DMS 273 treated with DMSO at 0.1 percent for 48 hours (cell line): ENCODE data around the gene HMGN3.
"Not testable (repeated sequence)": the region's sequence is repeated elsewhere in the genome, so short reads cannot be mapped to it uniquely, and the experiment has no call there.

ENCODE experiments used
- DNase-seq: peaks from one replicate; lab custom pipeline; 2025; lab: John Stamatoyannopoulos, UW

HMGN3 gene

DNA sequence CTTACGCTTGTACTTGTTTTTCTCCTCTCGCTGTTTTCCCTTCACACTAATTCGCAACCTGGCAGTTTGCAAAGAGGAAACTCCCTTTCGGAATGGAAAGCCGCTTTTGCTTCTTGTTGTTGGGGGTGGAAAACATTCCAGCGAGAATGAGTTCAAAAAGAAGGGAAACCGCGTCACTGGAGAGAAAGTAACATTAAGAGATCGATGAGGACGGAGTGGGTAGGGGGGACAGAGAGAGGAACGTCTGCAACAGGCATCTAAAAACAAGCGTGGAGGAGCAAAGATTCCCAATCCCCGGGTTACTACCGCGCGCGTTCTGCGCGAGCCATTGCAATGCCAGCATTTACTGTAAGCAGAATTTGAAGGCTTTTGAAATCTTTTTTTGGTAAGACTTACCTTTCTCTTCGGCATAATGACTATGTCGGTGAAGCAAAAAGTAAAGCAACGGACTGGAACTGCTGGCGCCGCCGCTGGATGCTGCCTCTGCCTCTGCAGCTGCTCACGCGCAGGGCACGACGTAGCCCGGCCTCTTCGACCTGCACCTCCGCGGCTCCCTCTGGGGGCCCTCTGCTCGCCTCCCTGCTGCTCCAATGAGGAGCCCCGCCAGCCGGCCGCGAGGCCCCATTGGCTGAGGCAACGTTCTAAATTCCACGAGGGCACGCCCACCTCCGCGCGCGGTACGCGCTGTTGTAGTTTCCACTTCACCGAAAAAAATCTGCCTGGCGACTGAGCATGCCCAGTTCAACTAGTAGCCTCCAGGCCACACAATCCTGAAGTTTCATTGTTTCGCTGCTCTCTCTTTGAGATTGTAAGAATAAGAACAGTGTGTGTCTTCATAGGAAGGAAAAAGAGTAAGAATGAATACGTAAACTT lies at the start of gene HMGN3:
HMGN3 (minus strand) TSS at position 533 of the 873 bp plus-strand sequence.
- DNase-seq: peak; percentile 92

DNA sequence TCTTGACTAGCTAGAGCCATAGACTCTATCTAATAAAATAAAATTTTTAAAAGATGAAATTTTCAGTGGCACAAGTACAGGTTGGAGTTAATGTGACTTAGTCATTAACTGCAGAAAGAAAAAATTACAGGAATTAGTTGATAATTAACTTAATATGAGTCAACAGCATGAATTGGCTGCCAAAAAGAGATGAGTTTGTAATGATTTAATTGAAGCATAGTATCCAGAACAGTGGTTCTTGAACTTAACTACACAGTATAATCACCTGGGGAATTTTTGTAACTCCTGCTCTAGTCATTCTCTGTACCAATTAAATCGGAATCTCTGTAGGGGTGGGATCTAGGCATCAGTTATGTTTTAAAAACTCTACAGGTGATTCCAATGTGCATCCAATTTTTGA lies 46.3 kb upstream of the HMGN3 start:
- DNase-seq: no peak

DNA sequence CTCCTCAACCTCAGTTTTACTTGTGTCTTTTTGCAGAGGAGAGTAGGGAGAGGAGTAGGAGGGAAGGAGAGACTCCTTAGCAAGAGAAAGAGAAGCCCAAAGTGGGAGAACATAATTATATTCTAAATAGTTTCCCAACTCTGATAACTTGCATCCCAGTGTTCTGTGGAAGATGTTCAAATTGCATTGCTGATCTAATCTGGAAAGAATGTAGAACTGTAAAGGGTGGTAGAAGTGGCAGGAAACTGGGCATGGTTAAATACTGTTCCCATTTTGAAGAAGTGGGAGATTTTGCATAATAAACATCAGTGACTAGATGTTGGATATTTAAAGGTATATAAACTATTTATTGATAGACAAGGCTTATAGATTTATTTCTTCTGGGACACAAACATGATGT lies 42.6 kb upstream of the HMGN3 start:
- no peak for DNase-seq

DNA sequence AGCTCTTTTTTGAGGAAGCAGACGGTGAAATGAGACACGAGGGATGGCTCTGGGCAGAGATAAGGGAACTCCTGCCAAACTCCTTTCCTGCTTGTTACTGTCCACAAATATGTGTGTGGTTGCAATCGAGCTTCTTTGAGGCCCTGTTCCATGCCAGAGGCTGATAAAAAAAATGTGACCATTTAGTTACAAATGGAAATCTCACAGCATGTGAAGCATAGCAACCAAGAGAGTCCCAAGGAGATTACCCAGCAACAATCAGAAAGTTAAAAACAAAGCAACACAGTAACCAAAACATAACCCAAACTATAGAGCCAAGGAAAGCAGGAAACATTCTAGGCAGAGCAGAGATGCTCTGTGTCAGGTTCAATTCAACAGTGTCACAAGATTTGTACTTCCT lies 35.4 kb upstream of the HMGN3 start:
- no peak for DNase-seq

DNA sequence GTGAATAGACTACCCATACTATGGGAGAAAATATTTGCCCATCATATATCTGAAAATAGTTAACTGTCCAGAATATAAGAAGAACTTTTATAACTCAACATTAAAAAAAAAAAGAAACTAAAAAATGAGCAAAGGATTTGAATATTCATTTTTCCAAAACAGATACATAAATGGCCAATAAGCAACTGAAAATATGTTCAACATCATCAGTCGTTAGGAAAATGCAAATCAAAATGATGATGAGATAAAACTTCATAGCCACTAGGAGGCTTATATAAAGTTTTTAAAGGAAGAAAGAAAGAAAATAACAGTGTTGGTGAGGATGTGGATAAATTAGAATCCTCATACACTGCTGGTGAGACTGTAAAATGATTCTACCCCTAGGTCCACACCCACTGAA lies 32.6 kb upstream of the HMGN3 start:
- no peak for DNase-seq

DNA sequence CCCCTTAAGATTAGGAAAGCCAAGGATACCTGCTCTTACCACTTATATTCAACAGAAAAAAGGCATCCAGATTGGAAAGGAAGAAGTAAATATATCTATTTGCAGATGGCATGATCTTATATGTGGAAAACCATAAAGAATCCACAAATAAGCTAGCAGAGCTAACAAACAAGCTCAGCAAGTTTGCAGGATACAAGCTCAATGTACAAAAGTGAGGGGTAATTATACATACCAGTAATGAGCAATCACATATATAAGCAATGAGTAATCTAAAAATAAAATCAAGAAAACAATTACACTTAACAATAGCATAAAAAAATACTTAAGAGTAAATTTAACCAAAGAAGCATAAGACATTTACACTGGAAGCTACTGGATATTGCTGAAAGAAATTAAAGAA lies 31.6 kb upstream of the HMGN3 start:
- DNase-seq: no peak

DNA sequence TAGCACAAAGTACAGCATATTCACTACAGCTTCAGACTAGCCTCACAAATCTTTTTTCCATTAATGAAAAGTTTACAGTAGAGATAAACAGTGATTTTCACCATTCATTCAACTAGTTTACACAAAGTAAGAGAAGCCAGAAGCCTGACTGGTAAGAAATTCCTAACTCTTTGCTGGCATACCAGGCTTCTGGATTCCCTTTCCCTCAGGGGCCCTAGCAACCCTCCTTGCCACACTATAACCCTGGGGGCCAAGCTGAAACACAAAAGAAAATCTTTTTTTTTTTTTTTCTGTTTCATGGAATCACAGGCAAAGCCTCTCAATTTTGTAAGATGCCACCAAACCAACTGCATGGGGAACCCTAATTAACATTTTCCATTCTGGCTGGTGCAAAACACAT lies 28.9 kb upstream of the HMGN3 start:
- DNase-seq: no peak

DNA sequence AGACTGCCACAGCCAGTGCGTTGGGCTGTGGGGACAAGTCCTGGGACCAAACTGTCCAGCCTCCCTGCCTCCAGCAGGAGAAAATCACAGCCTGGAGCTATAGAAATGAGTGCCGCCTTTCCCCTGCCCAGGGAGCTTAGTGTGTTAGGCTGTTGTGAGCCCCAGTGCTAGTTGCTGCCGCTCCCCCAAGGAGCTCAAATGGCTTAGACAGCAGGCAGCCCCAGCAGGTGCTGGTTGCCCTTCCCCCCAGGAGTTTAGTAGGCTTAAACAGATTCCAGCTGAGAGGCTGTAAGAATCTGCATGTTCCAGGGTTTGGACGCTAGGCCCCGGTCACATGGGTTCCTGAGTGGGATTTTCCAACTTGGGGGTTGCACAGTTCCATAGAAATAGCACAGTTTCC lies 27.2 kb upstream of the HMGN3 start:
- DNase-seq: no peak

DNA sequence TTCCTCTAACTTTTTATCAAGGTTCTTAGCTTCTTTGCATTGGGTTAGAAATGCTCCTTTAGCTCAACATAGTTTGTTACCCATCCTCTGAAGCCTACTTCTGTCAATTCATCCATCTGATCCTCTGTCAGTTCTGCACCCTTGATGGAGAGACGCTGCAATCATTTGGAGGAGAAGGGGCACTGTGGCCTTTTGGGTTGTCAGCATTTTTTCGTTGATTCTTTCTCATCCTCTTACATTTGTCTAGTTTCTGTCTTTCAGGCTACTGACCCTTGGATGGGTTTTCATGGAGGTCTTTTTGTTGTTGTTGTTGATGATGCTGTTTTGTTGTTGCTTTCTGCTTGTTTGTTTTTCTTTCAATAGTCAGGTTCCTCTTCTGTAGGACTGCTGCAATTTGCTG lies 26.3 kb upstream of the HMGN3 start:
- no peak for DNase-seq

DNA sequence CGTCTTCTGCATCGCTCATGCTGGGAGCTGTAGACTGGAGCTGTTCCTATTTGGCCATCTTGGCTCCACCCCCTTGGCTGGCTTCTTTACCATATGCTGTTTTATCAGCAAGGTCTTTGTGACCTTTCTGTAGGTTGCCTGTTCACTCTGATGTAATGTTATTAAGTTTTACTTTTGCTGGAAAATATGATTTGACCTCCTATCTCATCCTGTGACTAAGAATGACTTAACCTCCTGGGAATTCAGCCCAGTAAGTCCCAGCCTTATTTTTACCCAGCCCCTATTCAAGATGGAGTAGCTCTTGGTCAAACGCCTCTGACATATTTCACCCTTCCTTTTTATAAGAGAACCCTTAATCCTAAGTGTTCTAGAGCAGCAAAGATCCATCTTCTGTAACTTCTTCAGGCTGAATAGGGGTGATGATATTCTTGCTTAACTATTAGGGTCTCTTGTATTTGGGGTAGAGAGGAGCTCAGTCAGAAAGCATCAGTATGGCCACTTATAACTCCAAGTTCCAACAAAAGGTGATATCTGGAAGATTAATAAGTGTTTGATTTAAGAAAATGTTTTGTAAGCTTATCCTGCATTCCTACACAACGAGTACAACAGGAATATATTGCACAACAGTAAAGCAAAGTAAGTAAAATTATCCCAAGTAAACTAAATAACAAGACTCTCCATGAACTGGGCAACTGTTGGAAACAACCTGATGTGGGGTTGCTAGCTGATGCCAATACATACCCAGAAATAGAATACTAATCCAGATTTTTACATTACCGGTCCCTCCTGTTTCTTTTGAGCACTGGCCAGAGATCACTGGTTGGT lies 23.1 kb upstream of the HMGN3 start:
- no peak for DNase-seq

DNA sequence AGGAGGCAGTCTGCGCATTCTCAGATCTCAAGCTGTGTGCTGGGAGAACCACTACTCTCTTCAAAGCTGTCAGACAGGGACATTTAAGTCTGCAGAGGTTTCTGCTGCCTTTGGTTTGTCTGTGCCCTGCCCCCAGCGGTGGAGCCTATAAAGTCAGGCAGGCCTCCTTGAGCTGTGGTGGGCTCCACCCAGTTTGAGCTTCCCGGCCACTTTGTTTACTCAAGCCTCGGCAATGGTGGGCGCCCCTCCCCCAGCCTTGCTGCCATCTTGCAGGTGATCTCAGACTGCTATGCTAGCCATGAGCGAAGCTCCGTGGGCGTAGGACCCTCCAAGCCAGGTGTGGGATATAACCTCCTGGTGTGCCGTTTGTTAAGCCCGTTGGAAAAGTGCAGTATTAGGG lies 22.3 kb upstream of the HMGN3 start:
- not testable (repeated sequence) for DNase-seq

DNA sequence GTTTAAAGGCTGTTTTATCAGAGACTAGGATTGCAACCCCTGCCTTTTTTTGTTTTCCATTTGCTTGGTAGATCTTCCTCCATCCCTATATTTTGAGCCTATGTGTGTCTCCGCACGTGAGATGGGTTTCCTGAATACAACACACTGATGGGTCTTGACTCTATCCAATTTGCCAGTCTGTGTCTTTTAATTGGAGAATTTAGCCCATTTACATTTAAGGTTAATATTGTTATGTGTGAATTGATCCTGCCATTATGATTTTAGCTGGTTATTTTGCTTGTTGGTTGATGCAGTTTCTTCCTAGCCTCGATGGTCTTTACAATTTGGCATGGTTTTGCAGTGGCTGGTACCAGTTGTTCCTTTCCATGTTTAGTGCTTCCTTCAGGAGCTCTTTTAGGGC lies 20.6 kb upstream of the HMGN3 start:
- DNase-seq: not testable (repeated sequence)

DNA sequence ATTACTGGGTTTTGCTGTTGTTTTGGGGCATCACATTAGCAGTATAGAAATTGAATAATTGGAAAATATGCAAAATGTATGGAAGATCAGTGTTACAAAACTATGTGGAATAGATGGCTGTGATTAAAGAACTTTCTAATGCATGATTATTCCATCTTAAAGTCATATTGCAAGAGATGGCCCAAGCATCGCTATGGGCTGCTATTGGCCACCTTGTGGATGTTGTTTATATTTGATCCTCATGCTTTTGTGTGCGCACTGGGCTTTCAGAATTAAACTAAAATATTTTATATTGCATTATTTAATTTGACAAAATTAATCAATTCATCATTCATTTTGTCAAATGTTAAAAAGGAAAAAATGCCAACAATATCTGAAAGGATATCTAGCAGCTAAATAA lies 16.1 kb upstream of the HMGN3 start:
- DNase-seq: no peak

DNA sequence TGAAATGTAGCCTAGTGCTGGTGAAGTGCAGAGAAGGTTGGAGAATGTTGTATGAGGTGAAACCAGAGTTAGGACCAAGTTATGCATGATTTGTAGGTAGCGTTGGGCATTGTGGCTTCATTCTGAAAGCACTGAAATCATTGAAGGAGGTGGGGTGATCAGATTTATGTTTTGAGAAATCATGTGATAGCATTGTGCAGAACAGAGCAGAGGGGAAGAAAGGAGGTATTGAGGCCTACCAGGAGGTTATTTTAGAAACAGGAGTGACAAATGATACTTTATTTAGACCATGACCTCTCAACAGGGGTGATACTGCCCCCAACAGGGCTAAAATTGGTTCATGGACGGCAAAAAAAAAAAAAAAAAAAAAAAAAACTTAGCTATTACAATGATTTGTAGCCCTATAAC lies 15.6 kb upstream of the HMGN3 start:
- no peak for DNase-seq

DNA sequence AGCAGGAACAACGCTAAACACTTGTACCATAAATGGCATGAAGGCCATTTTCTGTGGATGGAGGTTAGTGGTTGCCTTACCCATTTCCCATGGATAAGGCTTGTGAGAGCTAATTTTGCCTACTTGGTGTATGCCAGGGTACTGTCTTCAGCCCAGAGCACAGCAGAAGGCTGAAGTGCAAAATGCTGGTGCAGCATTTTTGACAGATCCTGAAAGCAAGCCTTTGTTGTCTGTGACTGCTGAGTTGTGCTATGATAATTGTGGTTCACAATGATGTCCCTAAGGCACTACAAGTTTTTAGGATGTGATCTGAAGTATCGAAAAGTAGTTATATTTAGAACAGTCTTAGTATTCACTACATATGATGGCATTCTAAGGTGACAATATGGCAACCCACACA lies 14.7 kb upstream of the HMGN3 start:
- DNase-seq: no peak

DNA sequence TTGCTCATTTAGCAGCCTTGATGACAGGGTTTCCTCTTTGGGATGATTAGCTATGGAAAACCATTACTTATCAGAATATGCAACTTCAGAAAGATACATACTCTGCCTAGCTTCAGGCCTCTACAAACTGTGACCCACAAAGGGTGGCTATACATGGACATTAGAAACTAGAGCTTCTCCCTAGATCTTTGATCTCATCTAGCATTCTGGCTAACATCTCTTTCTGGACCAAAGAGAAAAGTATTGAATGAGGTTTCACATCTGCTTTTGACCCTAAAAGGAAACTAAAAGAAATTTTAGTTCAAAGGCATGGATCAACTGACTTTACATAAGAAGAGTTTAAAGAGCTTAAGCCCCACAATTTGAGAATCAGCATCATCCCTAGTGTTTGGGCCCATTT lies 12.4 kb upstream of the HMGN3 start:
- no peak for DNase-seq

DNA sequence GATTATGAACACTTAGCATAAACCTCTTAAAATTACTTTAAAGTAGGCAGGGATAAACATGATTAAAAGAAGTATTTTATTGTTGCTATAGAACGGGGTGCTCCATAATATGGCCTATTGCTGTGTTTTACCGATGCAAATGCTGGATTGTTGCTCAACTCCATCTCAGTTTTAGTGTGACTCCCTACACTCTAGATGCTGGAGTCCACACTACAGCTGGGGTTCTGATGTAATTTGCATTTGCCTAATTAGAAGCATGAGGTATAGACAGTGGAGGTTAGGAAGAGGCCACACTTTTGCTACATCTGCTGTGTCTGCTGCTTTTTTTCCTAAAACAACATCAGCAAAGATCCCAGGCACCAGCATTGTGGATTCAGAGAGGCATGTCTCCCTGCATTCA lies 6.7 kb upstream of the HMGN3 start:
- DNase-seq: no peak

DNA sequence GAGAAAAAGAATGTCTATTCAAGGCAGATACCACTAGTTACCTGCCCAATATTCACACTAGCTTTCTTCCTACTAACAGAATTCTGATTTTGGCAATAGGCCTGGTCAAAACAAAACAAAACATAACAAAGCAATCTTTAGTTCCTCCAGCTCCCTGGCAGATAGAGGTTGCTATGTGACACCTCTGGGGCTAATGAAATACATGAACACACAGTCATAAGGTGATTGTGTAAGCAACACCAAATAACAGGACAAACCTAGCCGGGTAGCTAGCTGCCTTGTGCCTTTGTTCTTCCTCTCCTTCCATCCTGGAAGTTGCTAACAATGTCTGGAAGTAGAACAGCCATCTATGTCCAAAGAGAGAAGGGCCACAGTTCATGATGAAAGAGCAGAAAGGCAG lies 6.0 kb upstream of the HMGN3 start:
- DNase-seq: no peak

DNA sequence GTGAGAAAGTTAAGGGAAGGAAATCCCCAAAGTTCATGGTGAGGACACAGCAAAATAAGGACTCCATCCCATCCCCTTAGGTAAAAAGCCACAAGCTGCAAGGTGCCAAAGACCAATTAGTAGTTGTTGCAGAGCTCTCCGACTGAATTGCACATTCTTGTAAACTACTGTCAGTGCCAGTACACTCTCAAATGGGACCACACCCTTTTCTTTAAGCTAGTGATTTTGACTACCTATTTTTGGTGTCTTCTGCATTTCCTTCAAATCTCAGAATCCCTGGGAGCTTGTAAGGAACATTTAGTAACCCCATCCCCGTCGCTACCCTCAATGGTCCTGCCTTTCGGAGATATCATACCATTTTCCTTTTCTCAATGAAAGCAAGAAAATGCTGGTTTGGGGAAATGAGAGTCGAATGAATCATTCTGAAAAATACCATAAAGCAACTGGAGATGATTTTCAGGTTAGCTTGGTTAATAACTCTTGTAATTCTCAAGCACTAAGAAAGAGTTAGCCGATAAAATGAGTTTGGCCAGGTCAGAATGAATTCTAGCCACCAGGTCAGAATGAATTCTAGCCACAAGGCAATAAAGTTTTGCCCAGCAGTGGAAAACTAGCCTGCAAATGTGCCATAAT lies 5.2 kb upstream of the HMGN3 start:
- DNase-seq: no peak

DNA sequence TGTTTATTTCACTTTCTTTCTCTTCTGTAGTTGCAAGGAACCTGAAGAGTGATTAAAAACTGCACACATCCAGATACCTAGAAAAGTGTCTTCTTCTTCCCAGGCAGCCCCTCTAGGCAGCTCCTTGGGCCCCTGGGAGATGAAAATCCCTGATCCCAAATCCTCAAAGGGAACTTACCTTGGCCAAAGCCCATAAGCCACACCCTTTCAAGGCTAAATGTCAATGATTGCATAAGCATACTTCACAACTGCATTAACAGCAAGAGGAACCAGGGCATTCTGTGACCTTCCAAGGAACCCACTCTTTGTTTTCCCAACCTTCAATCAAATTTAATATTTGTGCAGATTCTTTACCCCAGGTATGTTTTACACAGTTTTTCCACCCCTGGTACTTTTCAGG lies 4.4 kb upstream of the HMGN3 start:
- DNase-seq: no peak

DNA sequence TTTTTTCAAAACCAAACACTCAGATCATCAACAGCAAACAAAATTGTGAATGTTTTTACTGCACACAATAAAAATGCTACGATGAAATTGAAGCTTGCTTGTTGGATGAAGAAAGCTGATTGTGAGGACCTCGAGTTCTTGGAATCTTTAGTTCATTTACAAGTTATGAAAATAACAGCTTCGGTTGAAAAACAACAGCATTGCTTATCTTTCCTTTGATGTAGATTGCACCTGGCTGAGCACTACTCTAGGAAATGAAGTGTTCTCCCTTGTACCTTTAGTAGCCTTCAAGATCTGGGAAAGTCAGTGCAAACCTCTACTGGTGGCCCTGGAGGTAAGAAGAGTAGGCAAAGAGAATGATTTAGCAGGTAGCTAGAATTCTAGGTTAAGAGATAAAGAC lies 2.2 kb upstream of the HMGN3 start:
- DNase-seq: no peak

DNA sequence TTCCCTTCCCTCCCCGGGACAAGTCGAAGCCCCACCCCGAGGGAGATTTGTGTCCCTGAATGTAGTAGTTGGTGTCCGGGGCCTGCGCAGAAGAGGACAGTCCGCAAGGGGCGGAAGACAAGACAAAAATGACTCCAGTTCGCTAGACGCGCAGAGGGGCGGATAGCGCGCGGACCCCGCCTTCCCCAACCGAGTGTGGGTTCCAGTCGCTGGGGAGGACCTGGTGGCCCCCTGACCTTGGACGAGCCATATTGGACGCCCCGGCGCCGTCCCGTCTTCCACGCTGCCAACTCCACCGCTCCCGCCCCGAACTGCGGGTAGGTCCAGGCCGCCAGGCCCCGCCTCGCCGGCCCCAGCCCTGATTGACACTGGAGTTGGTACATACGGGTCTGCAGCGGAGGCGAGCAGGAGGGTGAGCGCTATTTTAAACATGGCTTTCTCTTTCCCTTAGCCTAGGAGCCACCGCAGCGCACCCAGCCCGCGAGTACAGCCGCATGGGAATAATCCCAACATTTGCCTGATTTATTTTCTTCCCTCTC lies 802 bp downstream of the HMGN3 start:
- peak; percentile 95 for DNase-seq
